Iris pigment epithelial cell (primary cell): ENCODE data around the gene CDC14B.

Experiments
- DNase-seq: peaks from one replicate; pipeline ENCODE4 v3.0.0-alpha.2; 2011; ENCODE audit warnings: low read depth

CDC14B gene

GRCh38 chr9:96626912-96627311 lies 7.3 kb upstream of the CDC14B start:
- no peak for DNase-seq

- DNase-seq, result no peak
Observed at GRCh38 chr9:96621618-96622017, 2.0 kb upstream of the CDC14B start.

GRCh38 chr9:96620832-96621269 lies 1.2 kb upstream of the CDC14B start:
- no peak for DNase-seq

- no peak for DNase-seq
Observed at GRCh38 chr9:96620181-96620514, 505 bp upstream of the CDC14B start.

GRCh38 chr9:96619124-96619465 lies 548 bp downstream of the CDC14B start:
- DNase-seq, result no peak

GRCh38 chr9:96618209-96619123 lies 1.2 kb downstream of the CDC14B start:
- DNase-seq, result peak; percentile 74

- DNase-seq, result no peak
Observed at GRCh38 chr9:96617439-96618185, 2.0 kb downstream of the CDC14B start.

GRCh38 chr9:96616817-96617438 lies 2.7 kb downstream of the CDC14B start:
- DNase-seq, result no peak

GRCh38 chr9:96615411-96615810 lies 4.2 kb downstream of the CDC14B start:
- DNase-seq, result no peak

GRCh38 chr9:96614664-96615063 lies 5.0 kb downstream of the CDC14B start:
- DNase-seq, result peak; percentile 34

- no peak for DNase-seq
Observed at GRCh38 chr9:96612966-96613589, 6.6 kb downstream of the CDC14B start.

GRCh38 chr9:96612105-96612965 lies 7.3 kb downstream of the CDC14B start:
- DNase-seq, result peak; percentile 94

- DNase-seq, result no peak
Observed at GRCh38 chr9:96611302-96611701, 8.3 kb downstream of the CDC14B start.

- no peak for DNase-seq
Observed at GRCh38 chr9:96609732-96610131, 9.9 kb downstream of the CDC14B start.

GRCh38 chr9:96607971-96608370 lies 11.7 kb downstream of the CDC14B start:
- no peak for DNase-seq

GRCh38 chr9:96605328-96605727 lies 14.3 kb downstream of the CDC14B start:
- no peak for DNase-seq

- DNase-seq, result no peak
Observed at GRCh38 chr9:96604004-96604319, 15.7 kb downstream of the CDC14B start.

- peak; percentile 41 for DNase-seq
Observed at GRCh38 chr9:96603305-96604003, 16.2 kb downstream of the CDC14B start.

GRCh38 chr9:96599298-96599697 lies 20.3 kb downstream of the CDC14B start:
- DNase-seq, result peak; percentile 72

GRCh38 chr9:96596601-96597111 lies 23.0 kb downstream of the CDC14B start:
- DNase-seq, result no peak
